NCI-H1436 (cell line): ENCODE data around the gene PCDHGA8.
"Not testable (repeated sequence)": the region's sequence is repeated elsewhere in the genome, so short reads cannot be mapped to it uniquely, and the experiment has no call there.

Source experiments
- DNase-seq: peaks from one replicate; lab custom pipeline; 2025; lab: John Stamatoyannopoulos, UW

Gene PCDHGA8

GRCh38 chr5:141403387-141403786 is 11.0 kb downstream of the PCDHGA8 start:
- DNase-seq, result no peak

DNA sequence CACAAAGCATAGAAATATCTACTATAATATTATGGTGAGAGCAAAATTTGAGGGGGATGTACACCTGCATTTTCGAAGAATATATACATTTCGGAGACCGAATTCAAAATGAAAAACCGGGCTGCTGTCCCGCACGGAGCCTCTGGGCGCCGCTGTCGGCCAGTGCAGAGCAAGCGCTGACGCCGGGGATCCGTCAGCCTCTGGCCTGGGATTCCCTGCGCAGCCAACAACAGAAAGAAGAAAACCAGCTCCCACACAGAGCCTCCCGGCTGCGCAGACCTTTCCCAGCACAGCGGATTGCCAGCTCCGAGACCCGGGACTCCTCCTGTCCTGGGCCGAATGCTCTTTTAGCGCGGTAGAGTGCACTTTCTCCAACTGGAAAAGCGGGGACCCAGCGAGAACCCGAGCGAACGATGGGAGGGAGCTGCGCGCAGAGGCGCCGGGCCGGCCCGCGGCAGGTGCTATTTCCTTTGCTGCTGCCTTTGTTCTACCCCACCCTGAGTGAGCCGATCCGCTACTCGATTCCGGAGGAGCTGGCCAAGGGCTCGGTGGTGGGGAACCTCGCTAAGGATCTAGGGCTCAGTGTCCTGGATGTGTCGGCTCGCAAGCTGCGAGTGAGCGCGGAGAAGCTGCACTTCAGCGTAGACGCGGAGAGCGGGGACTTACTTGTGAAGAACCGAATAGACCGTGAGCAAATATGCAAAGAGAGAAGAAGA is 15.5 kb downstream of the PCDHGA8 start, which contains the start of gene PCDHGB6:
Gene PCDHGB6 (plus strand): TSS at position 232 of the 716 bp plus-strand sequence. CDS start 182 bp downstream, at position 414.
- not testable (repeated sequence) for DNase-seq

DNA sequence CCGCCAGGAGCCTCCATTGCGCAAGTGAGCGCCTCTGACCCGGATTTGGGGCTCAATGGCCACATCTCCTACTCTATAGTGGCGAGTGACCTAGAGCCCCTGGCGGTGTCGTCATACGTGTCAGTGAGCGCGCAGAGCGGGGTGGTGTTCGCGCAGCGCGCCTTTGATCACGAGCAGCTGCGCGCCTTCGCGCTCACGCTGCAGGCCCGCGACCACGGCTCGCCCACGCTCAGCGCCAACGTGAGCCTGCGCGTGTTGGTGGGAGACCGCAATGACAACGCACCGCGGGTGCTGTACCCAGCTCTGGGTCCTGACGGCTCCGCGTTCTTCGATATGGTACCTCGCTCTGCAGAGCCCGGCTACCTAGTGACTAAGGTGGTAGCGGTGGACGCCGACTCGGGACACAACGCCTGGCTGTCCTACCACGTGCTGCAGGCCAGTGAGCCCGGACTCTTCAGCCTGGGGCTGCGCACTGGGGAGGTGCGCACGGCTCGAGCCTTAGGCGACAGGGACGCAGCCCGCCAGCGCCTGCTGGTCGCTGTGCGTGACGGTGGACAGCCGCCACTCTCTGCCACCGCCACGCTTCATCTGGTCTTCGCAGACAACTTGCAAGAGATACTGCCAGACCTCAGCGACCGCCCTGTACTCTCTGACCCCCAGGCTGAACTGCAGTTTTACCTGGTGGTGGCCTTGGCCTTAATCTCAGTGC is 17.3 kb downstream of the PCDHGA8 start:
- DNase-seq, result no peak

GRCh38 chr5:141411575-141411974 is 19.1 kb downstream of the PCDHGA8 start:
- DNase-seq, result no peak

GRCh38 chr5:141412854-141413539 is 20.6 kb downstream of the PCDHGA8 start, which contains the start of gene PCDHGA10:
TSS of gene PCDHGA10 (plus strand) at chr5:141412987. CDS start at chr5:141413176, 189 bp downstream.
- peak; percentile 30 for DNase-seq

- DNase-seq, result no peak
These were observed 21.2 kb downstream of the PCDHGA8 start for GRCh38 chr5:141413540-141414069.

- not testable (repeated sequence) for DNase-seq
These were observed 22.3 kb downstream of the PCDHGA8 start for GRCh38 chr5:141414548-141415274.

DNA sequence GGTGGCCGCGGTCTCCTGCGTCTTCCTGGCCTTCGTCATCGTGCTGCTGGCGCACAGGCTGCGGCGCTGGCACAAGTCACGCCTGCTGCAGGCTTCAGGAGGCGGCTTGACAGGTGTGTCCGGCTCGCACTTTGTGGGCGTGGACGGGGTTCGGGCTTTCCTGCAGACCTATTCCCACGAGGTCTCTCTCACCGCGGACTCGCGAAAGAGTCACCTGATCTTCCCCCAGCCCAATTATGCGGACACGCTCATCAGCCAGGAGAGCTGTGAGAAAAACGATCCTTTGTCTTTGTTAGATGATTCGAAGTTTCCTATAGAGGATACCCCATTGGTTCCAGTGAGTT is 22.8 kb downstream of the PCDHGA8 start:
- DNase-seq, result not testable (repeated sequence)

DNA sequence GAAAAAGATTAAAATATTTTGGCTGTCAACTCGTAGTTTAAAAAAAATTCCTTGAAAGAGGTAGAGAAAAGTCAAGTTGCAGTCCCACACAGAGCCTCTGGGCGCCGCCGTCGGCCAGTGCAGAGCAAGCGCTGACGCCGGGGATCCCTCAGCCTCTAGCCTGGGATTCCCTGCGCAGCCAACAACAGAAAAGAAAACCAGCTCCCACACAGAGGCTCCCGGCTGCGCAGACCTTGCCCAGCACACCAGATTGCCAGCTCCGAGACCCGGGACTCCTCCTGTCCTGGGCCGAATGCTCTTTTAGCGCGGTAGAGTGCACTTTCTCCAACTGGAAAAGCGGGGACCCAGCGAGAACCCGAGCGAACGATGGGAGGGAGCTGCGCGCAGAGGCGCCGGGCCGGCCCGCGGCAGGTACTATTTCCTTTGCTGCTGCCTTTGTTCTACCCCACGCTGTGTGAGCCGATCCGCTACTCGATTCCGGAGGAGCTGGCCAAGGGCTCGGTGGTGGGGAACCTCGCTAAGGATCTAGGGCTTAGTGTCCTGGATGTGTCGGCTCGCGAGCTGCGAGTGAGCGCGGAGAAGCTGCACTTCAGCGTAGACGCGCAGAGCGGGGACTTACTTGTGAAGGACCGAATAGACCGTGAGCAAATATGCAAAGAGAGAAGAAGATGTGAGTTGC is 25.2 kb downstream of the PCDHGA8 start, which contains the start of gene PCDHGB7:
Gene PCDHGB7 (plus strand): TSS at position 184 of the 679 bp plus-strand sequence. CDS start 183 bp downstream, at position 367.
- peak; percentile 70 for DNase-seq

DNA sequence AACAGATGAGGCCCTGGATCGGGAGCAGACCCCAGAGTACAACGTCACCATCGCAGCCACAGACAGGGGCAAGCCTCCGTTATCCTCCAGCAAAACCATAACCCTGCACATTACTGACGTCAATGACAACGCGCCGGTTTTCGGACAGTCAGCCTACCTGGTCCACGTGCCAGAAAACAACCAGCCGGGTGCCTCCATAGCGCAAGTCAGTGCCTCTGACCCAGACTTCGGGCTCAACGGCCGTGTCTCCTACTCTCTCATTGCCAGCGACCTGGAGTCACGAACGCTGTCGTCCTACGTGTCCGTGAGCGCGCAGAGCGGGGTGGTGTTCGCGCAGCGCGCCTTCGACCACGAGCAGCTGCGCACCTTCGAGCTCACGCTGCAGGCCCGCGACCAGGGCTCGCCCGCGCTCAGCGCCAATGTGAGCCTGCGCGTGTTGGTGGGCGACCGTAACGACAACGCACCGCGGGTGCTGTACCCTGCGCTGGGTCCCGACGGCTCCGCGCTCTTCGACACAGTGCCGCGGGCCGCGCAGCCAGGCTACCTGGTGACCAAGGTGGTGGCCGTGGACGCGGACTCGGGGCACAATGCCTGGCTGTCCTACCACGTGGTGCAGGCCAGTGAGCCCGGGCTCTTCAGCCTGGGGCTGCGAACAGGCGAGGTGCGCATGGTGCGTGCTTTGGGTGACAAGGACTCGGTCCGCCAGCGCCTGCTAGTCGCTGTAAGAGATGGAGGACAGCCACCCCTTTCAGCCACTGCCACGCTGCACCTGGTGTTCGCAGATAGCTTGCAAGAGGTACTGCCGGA is 26.8 kb downstream of the PCDHGA8 start:
- no peak for DNase-seq

DNA sequence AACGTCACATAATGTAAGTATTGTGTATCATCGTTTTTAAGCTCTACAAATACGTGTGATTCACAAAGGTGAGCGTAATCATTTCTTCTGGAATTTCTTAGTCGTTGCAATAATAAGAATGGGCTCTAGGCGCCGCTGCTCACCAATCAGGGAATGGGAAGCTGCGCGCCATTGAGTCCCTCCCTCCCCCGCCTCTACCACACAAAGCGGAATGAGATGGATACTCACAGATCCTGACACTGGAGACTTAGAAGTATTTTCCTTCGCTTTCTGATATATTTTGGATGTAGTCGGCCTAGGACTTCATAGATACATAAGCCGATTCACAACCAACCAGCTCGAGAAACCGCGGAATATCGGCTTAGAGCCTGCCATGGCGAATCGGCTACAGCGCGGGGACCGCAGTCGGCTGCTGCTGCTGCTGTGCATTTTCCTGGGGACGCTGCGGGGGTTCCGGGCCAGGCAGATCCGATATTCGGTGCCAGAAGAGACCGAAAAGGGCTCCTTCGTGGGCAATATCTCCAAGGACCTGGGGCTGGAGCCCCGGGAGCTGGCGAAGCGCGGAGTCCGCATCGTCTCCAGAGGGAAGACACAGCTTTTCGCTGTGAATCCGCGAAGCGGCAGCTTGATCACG is 28.5 kb downstream of the PCDHGA8 start, which contains the start of gene PCDHGA11:
Gene PCDHGA11 (plus strand): TSS at position 197 of the 634 bp plus-strand sequence. CDS start 177 bp downstream, at position 374.
- DNase-seq, result no peak

- no peak for DNase-seq
These were observed 29.0 kb downstream of the PCDHGA8 start for GRCh38 chr5:141421489-141421855.

- no peak for DNase-seq
These were observed 30.4 kb downstream of the PCDHGA8 start for GRCh38 chr5:141422742-141423291.

DNA sequence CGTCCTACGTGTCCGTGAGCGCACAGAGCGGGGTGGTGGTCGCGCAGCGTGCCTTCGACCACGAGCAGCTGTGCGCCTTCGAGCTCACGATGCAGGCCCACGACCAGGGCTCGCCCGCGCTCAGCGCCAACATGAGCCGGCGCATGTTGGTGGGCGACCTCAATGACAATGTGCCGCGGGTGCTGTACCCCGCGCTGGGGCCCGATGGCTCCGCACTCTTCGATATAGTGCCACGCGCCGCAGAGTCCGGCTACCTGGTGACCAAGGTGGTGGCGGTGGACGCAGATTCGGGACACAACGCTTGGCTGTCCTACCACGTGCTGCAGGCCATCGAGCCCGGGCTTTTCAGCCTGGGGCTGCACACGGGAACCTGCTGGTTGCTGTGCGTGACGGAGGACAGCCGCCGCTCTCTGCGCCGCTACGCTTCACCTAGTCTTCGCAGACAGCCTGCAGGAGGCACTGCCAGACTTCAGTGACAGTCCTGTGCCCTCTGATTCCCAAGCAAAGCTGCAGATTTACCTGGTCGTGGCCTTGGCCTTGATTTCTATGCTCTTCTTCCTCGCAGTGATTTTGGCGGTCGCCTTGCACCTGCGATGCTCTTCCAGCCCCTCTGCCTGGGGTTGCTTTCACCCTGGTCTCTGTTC is 35.5 kb downstream of the PCDHGA8 start:
- DNase-seq, result no peak

GRCh38 chr5:141430332-141431113 is 38.1 kb downstream of the PCDHGA8 start, which contains the start of gene PCDHGA12:
TSS of gene PCDHGA12 (plus strand) at chr5:141430507. CDS start at chr5:141430760, 253 bp downstream.
- no peak for DNase-seq

DNA sequence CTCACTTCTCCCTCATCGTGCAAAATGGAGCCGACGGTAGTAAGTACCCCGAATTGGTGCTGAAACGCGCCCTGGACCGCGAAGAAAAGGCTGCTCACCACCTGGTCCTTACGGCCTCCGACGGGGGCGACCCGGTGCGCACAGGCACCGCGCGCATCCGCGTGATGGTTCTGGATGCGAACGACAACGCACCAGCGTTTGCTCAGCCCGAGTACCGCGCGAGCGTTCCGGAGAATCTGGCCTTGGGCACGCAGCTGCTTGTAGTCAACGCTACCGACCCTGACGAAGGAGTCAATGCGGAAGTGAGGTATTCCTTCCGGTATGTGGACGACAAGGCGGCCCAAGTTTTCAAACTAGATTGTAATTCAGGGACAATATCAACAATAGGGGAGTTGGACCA is 38.9 kb downstream of the PCDHGA8 start:
- no peak for DNase-seq

GRCh38 chr5:141432308-141432707 is 39.9 kb downstream of the PCDHGA8 start:
- DNase-seq, result not testable (repeated sequence)

DNA sequence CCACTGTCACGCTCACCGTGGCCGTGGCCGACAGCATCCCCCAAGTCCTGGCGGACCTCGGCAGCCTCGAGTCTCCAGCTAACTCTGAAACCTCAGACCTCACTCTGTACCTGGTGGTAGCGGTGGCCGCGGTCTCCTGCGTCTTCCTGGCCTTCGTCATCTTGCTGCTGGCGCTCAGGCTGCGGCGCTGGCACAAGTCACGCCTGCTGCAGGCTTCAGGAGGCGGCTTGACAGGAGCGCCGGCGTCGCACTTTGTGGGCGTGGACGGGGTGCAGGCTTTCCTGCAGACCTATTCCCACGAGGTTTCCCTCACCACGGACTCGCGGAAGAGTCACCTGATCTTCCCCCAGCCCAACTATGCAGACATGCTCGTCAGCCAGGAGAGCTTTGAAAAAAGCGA is 40.3 kb downstream of the PCDHGA8 start:
- DNase-seq, result not testable (repeated sequence)
